Measurements from ENCODE around the gene ANKEF1.
"Not testable (repeated sequence)": the region's sequence is repeated elsewhere in the genome, so short reads cannot be mapped to it uniquely, and the experiment has no call there.

ANKEF1 gene

GRCh38 chr20:10020937-10021336 is 13.8 kb upstream of the ANKEF1 start:
- TF ChIP-seq CTCF (IDR thresholded peaks at IDR 0.05), result no peak
- no peaks in the 10 kb centered on the region for H3K4me1 Mint-ChIP-seq
- H3K27me3 Mint-ChIP-seq (ENCODE audit: low read depth, poor library complexity), result peaks cover 3% of the 10 kb centered on the region
- no peak overlapping the region for H3K4me3 Mint-ChIP-seq
- no peak overlapping the region for H3K27ac Mint-ChIP-seq
- H3K36me3 Mint-ChIP-seq (ENCODE audit: low read depth), result no peaks in the 10 kb centered on the region
- H3K9me3 Mint-ChIP-seq, result no peaks in the 10 kb centered on the region
- no peak for DNase-seq

GRCh38 chr20:10022625-10023024 is 12.2 kb upstream of the ANKEF1 start:
- Mint-ChIP-seq H3K9me3 (peaks cover 4% of the 10 kb centered on the region), H3K36me3 (ENCODE audit: low read depth) (no peaks in the 10 kb centered on the region), H3K27ac (no peak overlapping the region), H3K4me1 (no peaks in the 10 kb centered on the region), H3K4me3 (no peak overlapping the region), H3K27me3 (ENCODE audit: low read depth, poor library complexity) (peaks cover 3% of the 10 kb centered on the region)
- no peak for DNase-seq
- TF ChIP-seq CTCF (IDR thresholded peaks at IDR 0.05), result no peak

GRCh38 chr20:10023911-10024310 is 10.9 kb upstream of the ANKEF1 start:
- no peaks in the 10 kb centered on the region for H3K36me3 Mint-ChIP-seq (ENCODE audit: low read depth)
- H3K4me1 Mint-ChIP-seq, result no peaks in the 10 kb centered on the region
- no peak overlapping the region for H3K27ac Mint-ChIP-seq
- H3K9me3 Mint-ChIP-seq, result peaks cover 8% of the 10 kb centered on the region
- DNase-seq, result no peak
- H3K27me3 Mint-ChIP-seq (ENCODE audit: low read depth, poor library complexity), result peaks cover 9% of the 10 kb centered on the region
- no peak overlapping the region for H3K4me3 Mint-ChIP-seq
- no peak for TF ChIP-seq CTCF (IDR thresholded peaks at IDR 0.05)

GRCh38 chr20:10031451-10032215 is 3.2 kb upstream of the ANKEF1 start:
- not testable (repeated sequence) for DNase-seq; H3K27ac Mint-ChIP-seq; H3K4me3 Mint-ChIP-seq; H3K36me3 Mint-ChIP-seq (ENCODE audit: low read depth); H3K4me1 Mint-ChIP-seq
- Mint-ChIP-seq H3K27me3 (ENCODE audit: low read depth, poor library complexity) (peaks cover 20% of the 10 kb centered on the region), H3K9me3 (peaks cover 11% of the 10 kb centered on the region)

- peaks cover 20% of the 10 kb centered on the region for H3K27me3 Mint-ChIP-seq (ENCODE audit: low read depth, poor library complexity)
- H3K27ac Mint-ChIP-seq; H3K4me1 Mint-ChIP-seq; H3K36me3 Mint-ChIP-seq (ENCODE audit: low read depth); H3K9me3 Mint-ChIP-seq; H3K4me3 Mint-ChIP-seq; DNase-seq: not testable (repeated sequence)
Measured at GRCh38 chr20:10032269-10032668, 2.5 kb upstream of the ANKEF1 start.

- H3K36me3 Mint-ChIP-seq (ENCODE audit: low read depth), result peaks cover 16% of the 10 kb centered on the region
- no peak for DNase-seq
- H3K27me3 Mint-ChIP-seq (ENCODE audit: low read depth, poor library complexity), result peaks cover 15% of the 10 kb centered on the region
- H3K4me3 Mint-ChIP-seq, result peak overlapping the region; percentile 75
- H3K27ac Mint-ChIP-seq, result no peak overlapping the region
- H3K4me1 Mint-ChIP-seq, result peaks cover 6% of the 10 kb centered on the region
- peaks cover 3% of the 10 kb centered on the region for H3K9me3 Mint-ChIP-seq
- no peak for TF ChIP-seq CTCF (IDR thresholded peaks at IDR 0.05)
Measured at GRCh38 chr20:10033905-10034650, 709 bp upstream of the ANKEF1 start.

- peaks cover 15% of the 10 kb centered on the region for H3K27me3 Mint-ChIP-seq (ENCODE audit: low read depth, poor library complexity)
- H3K27ac Mint-ChIP-seq, H3K4me1 Mint-ChIP-seq, H3K4me3 Mint-ChIP-seq, DNase-seq, H3K9me3 Mint-ChIP-seq: not testable (repeated sequence)
- H3K36me3 Mint-ChIP-seq (ENCODE audit: low read depth), result peaks cover 22% of the 10 kb centered on the region
Measured at GRCh38 chr20:10036321-10036720, 1.5 kb downstream of the ANKEF1 start.
